ENCODE results near the gene IQCK.

DNA sequence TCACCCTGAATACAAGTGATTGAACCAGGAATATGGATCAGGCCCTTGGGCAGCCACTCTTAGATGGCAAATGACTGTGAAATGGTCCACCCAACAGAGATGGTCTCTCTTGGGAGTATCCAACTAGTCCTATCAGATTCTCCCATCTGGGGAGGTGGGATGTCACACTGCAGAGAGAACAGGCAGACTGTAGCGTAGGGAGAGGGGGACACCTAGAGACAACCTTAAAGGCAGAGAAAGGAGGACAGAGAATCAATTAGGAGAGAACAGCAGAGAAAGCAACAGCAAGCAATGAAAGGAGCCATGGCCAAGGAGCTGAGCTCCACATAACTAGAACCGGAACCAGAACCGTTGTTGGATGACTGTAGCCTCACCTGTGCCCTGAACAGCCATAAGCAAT is 37.2 kb downstream of the IQCK start:
- TF ChIP-seq CTCF (IDR thresholded peaks at IDR 0.05) = no peak
- TF ChIP-seq POLR2A (IDR thresholded peaks at IDR 0.05) = no peak

All from vagina (tissue), 2 donors.